ENCODE results near the gene TRIB2. TPM values are rescaled to one million over a fixed set of nuclear protein-coding genes. Genes with fewer than 3 reads are reported as not detected.

Gene TRIB2
- total and polyA plus RNA-seq, 2 of the 4 experiments (the other 2 are of a cell fraction): 12.0 to 12.7 TPM

DNA sequence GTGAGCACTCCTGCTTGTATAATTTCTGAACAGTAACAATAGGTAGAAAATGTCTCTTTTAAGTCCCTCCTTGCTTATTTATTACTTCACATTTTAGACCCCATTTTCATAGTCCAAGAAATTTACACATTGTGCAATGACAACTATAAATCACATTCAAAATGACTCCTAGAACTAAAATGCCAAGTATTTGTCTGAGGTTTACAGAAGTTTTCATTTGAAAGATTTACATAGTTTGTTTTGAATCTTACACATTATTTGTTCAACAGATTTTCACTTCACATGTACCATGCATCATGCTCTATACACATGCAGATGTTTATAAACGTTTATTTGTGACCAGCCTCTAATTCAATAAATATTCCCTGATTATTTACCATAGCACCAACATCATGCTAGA, 15.7 kb upstream of the TRIB2 start:
- intact Hi-C loops (cut with micrococcal nuclease) (loop anchor here (5.0 to 10.0 kb wide), 2 partner anchors 79 to 116 kb away; no protein-coding TSS in a partner anchor), in situ Hi-C loops (cut with MboI; ENCODE audit: low sequenced_read_pairs) (no loop called here), dilution Hi-C loops (cut with HindIII; ENCODE audit: low sequenced_read_pairs, unreplicated experiment) (no loop called here)
- no peak for TF ChIP-seq MAZ (IDR thresholded peaks at IDR 0.05; ENCODE audit: borderline replicate concordance, low read depth, low read length)
- TF ChIP-seq CEBPB (IDR thresholded peaks at IDR 0.05; ENCODE audit: low read depth, low read length): peak; percentile 91
- no peak for TF ChIP-seq SMC3 (IDR thresholded peaks at IDR 0.05; ENCODE audit: low read depth, low read length)
- no peak for TF ChIP-seq MAFK (IDR thresholded peaks at IDR 0.05; ENCODE audit: low read depth, low read length)
- TF ChIP-seq MXI1 (IDR thresholded peaks at IDR 0.05; ENCODE audit: borderline replicate concordance, low read depth, low read length): no peak
- TF ChIP-seq RFX5 (IDR thresholded peaks at IDR 0.05; ENCODE audit: low read depth, low read length): no peak
- TF ChIP-seq, protein P1, sequence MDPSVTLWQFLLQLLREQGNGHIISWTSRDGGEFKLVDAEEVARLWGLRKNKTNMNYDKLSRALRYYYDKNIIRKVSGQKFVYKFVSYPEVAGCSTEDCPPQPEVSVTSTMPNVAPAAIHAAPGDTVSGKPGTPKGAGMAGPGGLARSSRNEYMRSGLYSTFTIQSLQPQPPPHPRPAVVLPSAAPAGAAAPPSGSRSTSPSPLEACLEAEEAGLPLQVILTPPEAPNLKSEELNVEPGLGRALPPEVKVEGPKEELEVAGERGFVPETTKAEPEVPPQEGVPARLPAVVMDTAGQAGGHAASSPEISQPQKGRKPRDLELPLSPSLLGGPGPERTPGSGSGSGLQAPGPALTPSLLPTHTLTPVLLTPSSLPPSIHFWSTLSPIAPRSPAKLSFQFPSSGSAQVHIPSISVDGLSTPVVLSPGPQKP (IDR thresholded peaks at IDR 0.05; ENCODE audit: borderline replicate concordance, low read depth, low read length): no peak
- Histone ChIP-seq H2AK9ac (replicated peaks; ENCODE audit: low read depth, low read length, poor library complexity) (no peak overlapping the region), H3K4me1 (ENCODE audit: control insufficient read depth, insufficient read depth, low read length) (peaks cover 11% of the 10 kb centered on the region), H3K36me3 (ENCODE audit: control insufficient read depth, insufficient read depth, low read length) (no peaks in the 10 kb centered on the region), H3K27me3 (ENCODE audit: control insufficient read depth, insufficient read depth, low read length) (no peaks in the 10 kb centered on the region), H3K18ac (ENCODE audit: low read depth, low read length) (no peak overlapping the region), H3K79me1 (ENCODE audit: low read depth in 1 of 2, low read length in 2 of 2) (no peaks in the 10 kb centered on the region), H2AK5ac (ENCODE audit: low read depth, low read length) (no peak overlapping the region), H2BK120ac (ENCODE audit: low read depth, low read length) (peak overlapping the region; percentile 68; the same call in 1 of the 2 replicates), H3K9ac (ENCODE audit: low read depth, low read length) (no peak overlapping the region), H4K91ac (ENCODE audit: insufficient read depth, low read depth, low read length) (no peak overlapping the region), H4K20me1 (ENCODE audit: insufficient read depth, low read length) (peaks cover 3% of the 10 kb centered on the region; the same call in 1 of the 2 replicates), H3K9me3 (ENCODE audit: control insufficient read depth, insufficient read depth, low read length) (no peaks in the 10 kb centered on the region; the same call in 1 of the 2 replicates), H3K14ac (replicated peaks; ENCODE audit: low read depth, low read length) (no peak overlapping the region), H3K4ac (ENCODE audit: low read depth, low read length) (no peak overlapping the region), H4K5ac (ENCODE audit: low read depth, low read length) (no peak overlapping the region; the same call in 1 of the 2 replicates), H2AFZ (replicated peaks; ENCODE audit: low read length, poor library complexity) (no peak overlapping the region), H3K9me1 (ENCODE audit: insufficient read depth, low read length) (peaks cover 6% of the 10 kb centered on the region), H2BK15ac (ENCODE audit: low read depth, low read length) (no peak overlapping the region), H3K27ac (ENCODE audit: insufficient read depth, low read length) (no peak overlapping the region), H4K8ac (ENCODE audit: low read depth in 2 of 2, low read length in 2 of 2) (peak overlapping the region in 1 of 2 experiments; percentile 33; a peak in 1 of 4 replicates), H3K4me3 (ENCODE audit: insufficient read depth, low read depth, low read length) (no peak overlapping the region), H2BK20ac (ENCODE audit: low read depth, low read length) (peak overlapping the region; percentile 82; the same call in 1 of the 2 replicates), H2BK5ac (ENCODE audit: low read depth, low read length, poor library complexity, severe bottlenecking) (peak overlapping the region; percentile 91), H3K4me2 (ENCODE audit: low read depth, low read length) (no peak overlapping the region), H3K56ac (ENCODE audit: extremely low read depth, insufficient read depth, low read length) (no peak overlapping the region), H3K23ac (ENCODE audit: low read depth, low read length) (peak overlapping the region; percentile 35; the same call in 1 of the 2 replicates)
- DNase-seq: peak; percentile 52
- ChIA-PET POLR2A (ENCODE audit: unreplicated experiment) (no interaction called here), CTCF (interaction anchor here (1.2 kb wide), 1 partner anchor 17 kb away, joined by 3 read pairs; no protein-coding TSS in a partner anchor)
- no CpG with 5 or more reads among the region's 1 CpG for WGBS, 2 experiments (ENCODE audit: extremely low coverage in 2 of 2, insufficient read length in 1 of 2)
- BruUV-seq (replicated peaks): no TSS peak
- peak; percentile 43 for ATAC-seq (ENCODE audit: low read depth)
